GDM1 (cell line): ENCODE measurements around the gene FAM187B.
"Not testable (repeated sequence)": the region's sequence is repeated elsewhere in the genome, so short reads cannot be mapped to it uniquely, and the experiment has no call there.

Experiments
- DNase-seq: peaks from one replicate; lab custom pipeline; 2025; lab: John Stamatoyannopoulos, UW

Gene FAM187B

GRCh38 chr19:35262101-35262761 is 33.7 kb upstream of the FAM187B start:
- no peak for DNase-seq

GRCh38 chr19:35261356-35262100 is 33.0 kb upstream of the FAM187B start:
- no peak for DNase-seq

- DNase-seq: no peak
Observed at GRCh38 chr19:35260694-35261304, 32.3 kb upstream of the FAM187B start.

GRCh38 chr19:35257113-35257461 is 28.5 kb upstream of the FAM187B start:
- DNase-seq: no peak

- DNase-seq: no peak
Observed at GRCh38 chr19:35256566-35256965, 28.0 kb upstream of the FAM187B start.

- DNase-seq: no peak
Observed at GRCh38 chr19:35254341-35255297, 26.1 kb upstream of the FAM187B start.

- no peak for DNase-seq
Observed at GRCh38 chr19:35253316-35254286, 25.1 kb upstream of the FAM187B start.

- no peak for DNase-seq
Observed at GRCh38 chr19:35251456-35251855, 22.9 kb upstream of the FAM187B start.

- DNase-seq: no peak
Observed at GRCh38 chr19:35249848-35250711, 21.5 kb upstream of the FAM187B start.

GRCh38 chr19:35249146-35249847 is 20.8 kb upstream of the FAM187B start:
- no peak for DNase-seq

- no peak for DNase-seq
Observed at GRCh38 chr19:35248310-35249145, 20.0 kb upstream of the FAM187B start, which contains the start of gene LSR. Gene LSR, plus strand, starts transcription at chr19:35249002. Its CDS starts 21 bp downstream, at chr19:35249023.

GRCh38 chr19:35247526-35248309 is 19.2 kb upstream of the FAM187B start:
- no peak for DNase-seq

- DNase-seq: no peak
Observed at GRCh38 chr19:35246466-35247092, 18.0 kb upstream of the FAM187B start.

GRCh38 chr19:35241417-35241816 is 12.9 kb upstream of the FAM187B start:
- no peak for DNase-seq

- DNase-seq: peak; percentile 21
Observed at GRCh38 chr19:35240327-35240726, 11.8 kb upstream of the FAM187B start.

- not testable (repeated sequence) for DNase-seq
Observed at GRCh38 chr19:35239597-35239996, 11.1 kb upstream of the FAM187B start.
